GM21825 (cell line): ENCODE measurements around the gene GNG12.

ENCODE experiments used
- ATAC-seq: cut with Tn5 transposase; IDR thresholded peaks from one replicate; pipeline ENCODE4 v1.9.1; 2021; ENCODE audit warnings: mild to moderate bottlenecking, moderate library complexity; ENCODE audit not compliant: unreplicated experiment

Gene GNG12

GRCh38 chr1:67713057-67713846 is 120.0 kb downstream of the GNG12 start:
- no peak for ATAC-seq

DNA sequence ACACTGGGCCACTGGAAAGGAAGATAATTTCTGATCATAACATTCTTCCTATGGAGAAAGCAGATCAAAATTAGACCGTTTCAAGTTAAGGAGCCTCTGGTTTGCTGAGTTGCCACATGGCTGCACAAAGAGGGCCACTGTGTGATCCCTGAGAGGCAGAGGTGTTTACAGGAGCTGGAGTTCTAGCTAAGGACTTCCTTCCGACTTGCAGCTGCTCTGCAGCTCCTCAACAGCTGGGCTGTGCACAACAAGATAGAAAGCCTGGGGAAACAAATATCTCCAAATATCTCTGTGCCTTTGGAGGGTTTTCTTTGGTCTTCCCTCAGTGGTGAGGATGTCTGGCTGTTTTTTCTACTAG is 121.4 kb downstream of the GNG12 start:
- ATAC-seq: no peak

DNA sequence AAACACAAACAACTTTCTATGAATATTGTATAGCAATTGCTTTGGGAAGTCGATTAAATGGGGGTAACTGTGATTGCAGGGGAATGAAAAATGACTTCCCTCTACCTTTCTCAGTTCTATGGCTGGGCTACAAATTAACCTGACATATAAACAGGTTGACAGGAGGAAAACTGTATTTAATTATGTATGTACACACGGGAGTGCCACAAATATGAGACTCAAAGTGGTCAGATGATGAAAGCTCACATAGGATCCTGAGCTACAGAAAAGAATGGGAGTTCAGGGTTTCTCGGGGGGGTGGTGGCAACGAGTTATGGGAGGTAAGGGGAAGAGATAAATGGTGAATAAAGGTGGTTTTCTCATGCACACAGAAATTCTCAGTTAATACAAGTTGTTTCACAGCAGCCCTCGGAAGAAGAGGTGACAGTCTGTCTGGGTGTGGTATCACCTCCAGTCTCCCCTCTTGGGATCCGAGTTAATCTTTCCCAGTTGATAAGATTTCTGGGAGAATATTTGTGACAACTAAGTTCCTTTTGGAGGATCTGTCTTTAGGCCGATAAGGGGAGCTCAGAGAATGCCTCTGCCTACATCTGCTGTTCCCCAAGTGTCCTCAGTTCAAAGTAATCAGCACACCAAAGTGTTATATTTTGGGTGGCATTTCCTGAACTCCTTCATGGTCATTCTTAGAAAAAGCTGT is 122.0 kb downstream of the GNG12 start:
- ATAC-seq: no peak

DNA sequence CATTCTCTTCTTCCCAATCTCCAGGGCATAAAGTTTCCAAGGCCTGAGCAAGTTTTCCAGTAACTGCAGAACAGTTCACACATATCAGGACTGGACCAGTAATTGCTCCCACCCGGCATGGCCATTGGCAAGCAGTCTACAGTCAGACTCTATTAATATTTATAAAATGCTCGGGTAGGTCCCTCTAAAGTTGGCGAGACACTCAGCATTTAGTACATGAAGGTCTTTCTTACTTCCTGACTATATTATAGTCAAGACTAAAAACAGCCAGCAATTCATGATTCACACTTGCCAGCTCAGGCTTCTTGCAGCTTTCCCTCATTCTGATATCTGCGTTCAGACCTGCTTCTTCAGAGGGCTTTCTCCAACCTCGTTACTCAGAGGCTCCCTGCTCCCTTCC is 122.8 kb downstream of the GNG12 start:
- no peak for ATAC-seq

DNA sequence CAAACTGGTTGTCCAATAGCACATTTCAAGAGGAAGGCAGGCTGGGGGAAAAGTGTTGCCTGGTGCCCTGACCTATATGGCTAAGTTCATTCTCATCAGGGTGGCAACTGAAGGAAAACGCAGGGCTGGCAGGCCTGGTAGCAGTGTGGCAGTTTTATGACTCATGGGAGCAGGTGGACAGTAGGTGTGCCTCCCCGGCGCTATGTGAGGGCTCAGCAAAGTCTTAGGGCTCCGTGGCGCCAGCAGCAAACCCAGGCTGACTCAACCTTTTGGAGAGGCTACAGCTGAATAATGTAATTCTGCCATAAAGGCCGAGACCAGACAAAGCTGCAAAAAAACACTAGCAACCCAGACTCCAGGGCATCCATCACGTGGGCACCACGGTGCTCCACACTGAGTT is 124.7 kb downstream of the GNG12 start:
- no peak for ATAC-seq

DNA sequence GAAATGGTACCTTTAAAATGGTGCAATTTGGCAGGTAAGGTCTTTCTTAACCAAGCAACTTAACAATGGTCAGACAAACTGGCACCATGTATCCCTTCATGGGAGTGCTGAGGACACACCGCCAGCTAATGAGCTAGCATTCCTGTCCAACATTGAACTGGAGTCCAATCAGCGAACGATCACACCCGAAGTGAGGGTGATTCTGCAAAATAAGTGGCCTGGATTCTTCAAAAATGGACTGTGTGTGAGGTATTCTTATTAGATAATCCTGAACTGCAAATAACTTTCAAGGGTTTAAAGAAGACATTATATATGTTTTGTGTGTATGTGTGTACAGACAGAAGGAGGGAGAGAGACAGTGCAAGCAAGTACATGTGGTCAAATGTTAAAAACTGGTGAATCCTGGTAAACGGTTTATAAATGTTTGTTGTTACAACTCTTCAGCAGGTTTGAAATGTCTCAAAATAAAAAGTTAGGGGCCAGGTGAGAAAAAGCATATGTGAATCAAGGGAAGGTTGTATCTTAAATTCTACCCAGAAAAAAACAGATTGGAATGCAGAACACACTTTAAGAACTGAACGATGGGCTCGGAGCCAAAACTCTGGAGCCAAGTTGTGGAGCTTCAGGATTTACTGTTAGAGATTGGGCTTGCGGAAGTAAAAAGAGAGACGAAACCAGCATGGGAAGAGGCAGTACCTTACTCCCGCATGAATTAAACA is 127.4 kb downstream of the GNG12 start:
- ATAC-seq: no peak

GRCh38 chr1:67704351-67704750 is 128.9 kb downstream of the GNG12 start:
- ATAC-seq: no peak

- ATAC-seq: no peak
Measured at GRCh38 chr1:67701876-67702275, 131.4 kb downstream of the GNG12 start.

- no peak for ATAC-seq
Measured at GRCh38 chr1:67700692-67701410, 132.4 kb downstream of the GNG12 start.

DNA sequence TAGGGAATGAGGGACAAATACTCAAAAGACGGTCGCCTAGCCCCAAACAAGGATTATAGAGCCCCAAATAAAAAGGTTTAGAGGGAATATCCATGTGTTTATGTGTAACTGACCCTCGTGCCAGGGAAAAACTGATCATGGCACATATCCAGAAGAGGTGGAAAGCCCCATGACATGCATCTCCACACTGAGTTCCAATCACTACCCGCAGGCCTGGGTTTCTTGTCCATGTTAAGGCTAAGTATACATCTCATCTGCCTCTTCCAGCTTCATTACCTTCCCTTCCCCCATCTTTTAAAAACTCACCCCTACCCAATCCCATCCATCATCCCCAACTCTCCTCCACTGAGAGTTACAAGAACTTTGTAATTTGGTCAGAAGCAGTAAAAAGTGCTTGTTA is 133.0 kb downstream of the GNG12 start:
- ATAC-seq: no peak

GRCh38 chr1:67696708-67697107 is 136.6 kb downstream of the GNG12 start:
- no peak for ATAC-seq

- no peak for ATAC-seq
Measured at GRCh38 chr1:67695963-67696362, 137.3 kb downstream of the GNG12 start.

GRCh38 chr1:67691712-67692111 is 141.6 kb downstream of the GNG12 start:
- no peak for ATAC-seq

DNA sequence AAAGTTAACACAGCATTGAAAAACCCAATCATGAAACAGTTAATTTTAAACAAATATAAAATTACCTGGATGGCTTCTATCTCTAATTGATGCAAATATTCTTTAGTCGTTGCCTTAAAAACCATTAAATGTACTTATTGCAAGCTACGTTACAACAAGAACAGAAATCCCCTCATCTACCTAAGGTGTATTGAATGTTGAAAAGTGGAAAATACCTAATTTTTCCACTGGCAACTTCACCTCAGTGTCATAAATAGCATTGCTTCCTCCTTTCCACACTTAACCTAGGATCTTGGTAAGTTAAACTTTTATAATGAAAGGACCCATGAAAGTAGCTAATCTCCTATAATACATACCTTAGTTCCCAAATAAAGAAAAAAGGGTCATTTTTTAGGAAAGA is 142.9 kb downstream of the GNG12 start:
- ATAC-seq: no peak

DNA sequence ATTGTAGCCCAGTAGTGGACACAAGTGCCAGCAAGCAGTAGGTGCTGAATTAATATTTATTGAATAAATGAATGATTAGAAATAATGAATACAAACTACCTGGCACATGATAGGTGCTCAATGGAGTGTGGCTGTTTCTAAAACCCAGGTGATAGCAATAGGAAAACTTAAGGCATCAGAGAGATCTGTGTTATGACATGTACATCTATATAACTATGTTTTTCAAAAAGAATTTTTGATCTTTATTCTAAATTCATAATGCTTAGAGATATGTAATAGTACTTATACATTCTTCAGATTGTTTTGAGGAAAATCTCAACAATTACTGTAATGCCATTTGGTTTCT is 143.3 kb downstream of the GNG12 start:
- ATAC-seq: no peak

DNA sequence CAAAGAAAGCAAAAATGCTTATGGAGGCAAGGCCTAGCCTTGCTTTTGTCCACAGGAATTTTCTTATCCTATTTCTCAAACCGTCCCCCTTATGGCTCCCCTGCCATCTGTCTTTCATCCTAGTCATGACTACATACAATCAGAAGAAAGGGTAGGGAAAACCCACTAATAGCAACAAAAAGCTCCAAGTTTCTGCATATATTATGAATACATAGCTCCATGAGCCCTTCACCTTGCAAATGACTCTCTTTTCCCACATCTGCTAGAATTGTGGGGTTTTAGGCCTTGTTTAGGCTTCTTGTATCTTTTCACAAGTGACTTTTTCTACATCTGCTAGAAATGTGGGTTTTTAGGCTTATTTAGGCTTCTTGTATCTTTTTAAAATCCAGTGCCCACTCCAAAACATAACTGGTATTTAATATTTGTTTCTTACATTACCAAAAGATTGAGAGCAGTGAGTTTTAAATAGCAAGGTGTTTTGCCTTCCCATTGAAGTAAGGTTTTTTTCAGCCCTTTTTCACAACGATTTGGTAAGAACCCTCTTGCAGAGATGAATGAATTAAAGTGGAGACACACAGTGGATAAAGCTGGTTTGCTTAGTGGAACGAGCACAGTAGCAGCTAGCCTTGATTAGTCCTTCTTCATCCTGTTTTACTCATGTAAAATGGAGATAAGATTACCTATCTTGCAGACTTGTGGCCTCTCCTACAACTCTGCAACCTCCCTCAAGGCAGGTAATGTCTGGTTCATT is 143.8 kb downstream of the GNG12 start:
- ATAC-seq: no peak

DNA sequence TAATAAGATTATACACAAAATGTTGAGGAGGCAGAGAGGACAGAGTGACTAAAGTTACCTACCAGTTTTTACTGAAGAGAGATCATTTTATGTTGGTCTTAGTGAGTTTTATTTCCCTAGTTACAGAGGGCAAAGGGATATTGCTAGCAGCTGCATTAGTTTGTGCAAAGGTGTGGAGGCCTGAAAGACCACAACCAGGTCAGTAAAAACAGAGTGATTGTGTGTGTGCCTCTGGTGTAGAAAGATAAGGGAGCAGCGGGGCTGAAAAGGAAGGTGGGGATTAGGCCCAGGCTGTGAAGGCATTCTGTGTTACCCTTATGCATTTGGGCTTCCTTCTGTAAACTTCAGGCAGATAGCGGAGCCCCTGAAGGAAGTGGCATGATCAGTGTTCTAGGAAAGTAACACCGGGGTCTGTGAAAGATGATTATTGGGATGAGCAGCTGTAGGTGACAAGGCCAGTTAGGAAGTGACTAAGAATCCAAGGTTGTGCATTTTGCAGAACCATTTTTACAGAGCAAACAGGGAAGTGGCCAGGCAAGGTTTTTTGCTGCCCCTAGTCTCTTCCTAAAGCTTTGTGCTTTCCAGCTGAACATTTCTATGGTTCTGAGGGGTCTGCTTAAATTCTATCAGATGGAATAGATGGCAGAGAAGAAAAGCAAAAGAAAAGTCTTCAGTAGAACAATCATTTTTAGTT is 144.6 kb downstream of the GNG12 start:
- ATAC-seq: no peak

DNA sequence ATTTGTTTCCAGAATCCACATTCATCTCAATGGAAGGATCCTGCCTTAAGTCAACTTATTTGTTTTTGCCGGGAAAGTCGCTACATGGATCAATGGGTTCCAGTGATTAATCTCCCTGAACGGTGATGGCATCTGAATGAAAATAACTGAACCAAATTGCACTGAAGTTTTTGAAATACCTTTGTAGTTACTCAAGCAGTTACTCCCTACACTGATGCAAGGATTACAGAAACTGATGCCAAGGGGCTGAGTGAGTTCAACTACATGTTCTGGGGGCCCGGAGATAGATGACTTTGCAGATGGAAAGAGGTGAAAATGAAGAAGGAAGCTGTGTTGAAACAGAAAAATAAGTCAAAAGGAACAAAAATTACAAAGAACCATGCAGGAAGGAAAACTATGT is 145.6 kb downstream of the GNG12 start:
- ATAC-seq: no peak

GRCh38 chr1:67687198-67687545 is 146.1 kb downstream of the GNG12 start:
- ATAC-seq: no peak
